Activated CD4-positive, alpha-beta T cell treated with anti-CD3 and anti-CD28 coated beads, Interleukin-2, amount 10 ng/mL, durations not matched to agents 24 days and 14 days (primary cell): Measurements from ENCODE around the gene ADGRB3. TPM values are rescaled to one million over a fixed set of nuclear protein-coding genes. Genes with fewer than 3 reads are reported as not detected.
"Not testable (repeated sequence)": the region's sequence is repeated elsewhere in the genome, so short reads cannot be mapped to it uniquely, and the experiment has no call there.

ENCODE experiments used
- DNase-seq: peaks from one replicate; pipeline ENCODE4 v3.0.0; 2022
- H3K27ac Mint-ChIP-seq: one replicate; pipeline ENCODE4 v1.8.0; 2022; ENCODE audit warnings: mild to moderate bottlenecking, mixed read lengths
- H3K27me3 Mint-ChIP-seq: one replicate; pipeline ENCODE4 v1.8.0; 2022; ENCODE audit warnings: mixed read lengths
- H3K36me3 Mint-ChIP-seq: one replicate; pipeline ENCODE4 v1.8.0; 2022; ENCODE audit warnings: low read depth, mild to moderate bottlenecking, mixed read lengths
- H3K4me1 Mint-ChIP-seq: one replicate; pipeline ENCODE4 v1.8.0; 2021; ENCODE audit warnings: mixed read lengths
- H3K4me3 Mint-ChIP-seq: one replicate; pipeline ENCODE4 v1.8.0; 2022; ENCODE audit warnings: mild to moderate bottlenecking, moderate library complexity, mixed read lengths
- H3K9me3 Mint-ChIP-seq: one replicate; pipeline ENCODE4 v1.8.0; 2021; ENCODE audit warnings: mixed read lengths
- intact Hi-C: fragments of 100-400 bp; cut with micrococcal nuclease; formaldehyde crosslinking; loops from one replicate; pipeline ENCODE4 v1.15.1; 2023
- total RNA-seq: library from RNA; stranded (reverse); gene quantifications from 2 replicates; pipeline ENCODE4 v1.2.3, GENCODE V29; 2022

The ADGRB3 gene
- total RNA-seq, 1 donor from 2014 or later, result not detected

- intact Hi-C loops, result no loop called here
- Mint-ChIP-seq H3K27ac (no peak overlapping the region), H3K27me3 (no peaks in the 10 kb centered on the region), H3K4me3 (no peak overlapping the region), H3K36me3 (no peaks in the 10 kb centered on the region), H3K9me3 (no peaks in the 10 kb centered on the region), H3K4me1 (no peaks in the 10 kb centered on the region)
- DNase-seq, result no peak
These were observed 630.6 kb downstream of the ADGRB3 start for GRCh38 chr6:69265706-69266105.

GRCh38 chr6:69276204-69276603 lies 641.1 kb downstream of the ADGRB3 start:
- H3K27ac Mint-ChIP-seq, result no peak overlapping the region
- H3K9me3 Mint-ChIP-seq, result no peaks in the 10 kb centered on the region
- H3K4me1 Mint-ChIP-seq, result no peaks in the 10 kb centered on the region
- H3K27me3 Mint-ChIP-seq, result no peaks in the 10 kb centered on the region
- no peak overlapping the region for H3K4me3 Mint-ChIP-seq
- DNase-seq, result no peak
- intact Hi-C loops, result no loop called here
- H3K36me3 Mint-ChIP-seq, result no peaks in the 10 kb centered on the region

- no peaks in the 10 kb centered on the region for H3K36me3 Mint-ChIP-seq
- H3K4me3 Mint-ChIP-seq, result no peak overlapping the region
- no peaks in the 10 kb centered on the region for H3K9me3 Mint-ChIP-seq
These were observed 644.7 kb downstream of the ADGRB3 start for GRCh38 chr6:69279805-69280204.

GRCh38 chr6:69280858-69281257 lies 645.8 kb downstream of the ADGRB3 start:
- Mint-ChIP-seq H3K36me3 (no peaks in the 10 kb centered on the region), H3K4me1 (no peaks in the 10 kb centered on the region), H3K27me3 (no peaks in the 10 kb centered on the region), H3K27ac (no peak overlapping the region), H3K9me3 (no peaks in the 10 kb centered on the region), H3K4me3 (no peak overlapping the region)
- intact Hi-C loops, result no loop called here
- DNase-seq, result no peak

More at GRCh38 chr6:69279805-69280204, 644.7 kb downstream of the ADGRB3 start:
- Mint-ChIP-seq H3K27ac (no peak overlapping the region), H3K27me3 (no peaks in the 10 kb centered on the region), H3K4me1 (no peaks in the 10 kb centered on the region)
- intact Hi-C loops, result no loop called here
- no peak for DNase-seq

GRCh38 chr6:69284176-69284730 lies 649.2 kb downstream of the ADGRB3 start:
- no peaks in the 10 kb centered on the region for H3K4me1 Mint-ChIP-seq
- no peak overlapping the region for H3K4me3 Mint-ChIP-seq
- no peak overlapping the region for H3K27ac Mint-ChIP-seq
- intact Hi-C loops, result no loop called here
- H3K36me3 Mint-ChIP-seq, result no peaks in the 10 kb centered on the region
- H3K9me3 Mint-ChIP-seq, result no peaks in the 10 kb centered on the region
- no peak for DNase-seq
- H3K27me3 Mint-ChIP-seq, result no peaks in the 10 kb centered on the region

GRCh38 chr6:69285054-69285453 lies 650.0 kb downstream of the ADGRB3 start:
- Mint-ChIP-seq H3K4me1 (no peaks in the 10 kb centered on the region), H3K4me3 (no peak overlapping the region), H3K27me3 (no peaks in the 10 kb centered on the region), H3K36me3 (no peaks in the 10 kb centered on the region), H3K9me3 (no peaks in the 10 kb centered on the region), H3K27ac (no peak overlapping the region)
- no peak for DNase-seq
- intact Hi-C loops, result no loop called here

- H3K36me3 Mint-ChIP-seq, result no peaks in the 10 kb centered on the region
- no peaks in the 10 kb centered on the region for H3K9me3 Mint-ChIP-seq
- intact Hi-C loops, result no loop called here
- H3K4me3 Mint-ChIP-seq, result no peak overlapping the region
- H3K27me3 Mint-ChIP-seq, result no peaks in the 10 kb centered on the region
- H3K27ac Mint-ChIP-seq, result no peak overlapping the region
- no peaks in the 10 kb centered on the region for H3K4me1 Mint-ChIP-seq
- no peak for DNase-seq
These were observed 651.2 kb downstream of the ADGRB3 start for GRCh38 chr6:69286331-69286730.

GRCh38 chr6:69288198-69288597 lies 653.1 kb downstream of the ADGRB3 start:
- intact Hi-C loops, H3K27ac Mint-ChIP-seq, H3K36me3 Mint-ChIP-seq, H3K4me3 Mint-ChIP-seq, DNase-seq, H3K9me3 Mint-ChIP-seq, H3K27me3 Mint-ChIP-seq, H3K4me1 Mint-ChIP-seq: not testable (repeated sequence)

- intact Hi-C loops, result no loop called here
- Mint-ChIP-seq H3K9me3 (no peaks in the 10 kb centered on the region), H3K27me3 (no peaks in the 10 kb centered on the region), H3K27ac (no peak overlapping the region), H3K4me3 (no peak overlapping the region), H3K4me1 (no peaks in the 10 kb centered on the region), H3K36me3 (no peaks in the 10 kb centered on the region)
- no peak for DNase-seq
These were observed 654.8 kb downstream of the ADGRB3 start for GRCh38 chr6:69289689-69290495.

GRCh38 chr6:69293471-69293870 lies 658.4 kb downstream of the ADGRB3 start:
- intact Hi-C loops, result no loop called here
- no peaks in the 10 kb centered on the region for H3K36me3 Mint-ChIP-seq
- H3K4me1 Mint-ChIP-seq, result no peaks in the 10 kb centered on the region
- no peak overlapping the region for H3K4me3 Mint-ChIP-seq
- no peak for DNase-seq
- no peaks in the 10 kb centered on the region for H3K9me3 Mint-ChIP-seq
- no peak overlapping the region for H3K27ac Mint-ChIP-seq
- no peaks in the 10 kb centered on the region for H3K27me3 Mint-ChIP-seq

- no peaks in the 10 kb centered on the region for H3K36me3 Mint-ChIP-seq
- no peaks in the 10 kb centered on the region for H3K9me3 Mint-ChIP-seq
- no peak overlapping the region for H3K4me3 Mint-ChIP-seq
- DNase-seq, result no peak
- no peaks in the 10 kb centered on the region for H3K27me3 Mint-ChIP-seq
- intact Hi-C loops, result no loop called here
- H3K27ac Mint-ChIP-seq, result no peak overlapping the region
- no peaks in the 10 kb centered on the region for H3K4me1 Mint-ChIP-seq
These were observed 659.3 kb downstream of the ADGRB3 start for GRCh38 chr6:69294407-69294806.

GRCh38 chr6:69294862-69295261 lies 659.8 kb downstream of the ADGRB3 start:
- H3K4me1 Mint-ChIP-seq, result no peaks in the 10 kb centered on the region
- no peak for DNase-seq
- H3K27me3 Mint-ChIP-seq, result no peaks in the 10 kb centered on the region
- H3K27ac Mint-ChIP-seq, result no peak overlapping the region
- no peak overlapping the region for H3K4me3 Mint-ChIP-seq
- no peaks in the 10 kb centered on the region for H3K36me3 Mint-ChIP-seq
- intact Hi-C loops, result no loop called here
- H3K9me3 Mint-ChIP-seq, result no peaks in the 10 kb centered on the region

- no peak for DNase-seq
- no peaks in the 10 kb centered on the region for H3K4me1 Mint-ChIP-seq
- no peaks in the 10 kb centered on the region for H3K36me3 Mint-ChIP-seq
- no peaks in the 10 kb centered on the region for H3K9me3 Mint-ChIP-seq
- intact Hi-C loops, result no loop called here
- H3K4me3 Mint-ChIP-seq, result no peak overlapping the region
- H3K27me3 Mint-ChIP-seq, result no peaks in the 10 kb centered on the region
- no peak overlapping the region for H3K27ac Mint-ChIP-seq
These were observed 668.3 kb downstream of the ADGRB3 start for GRCh38 chr6:69303382-69303781.

- intact Hi-C loops, result no loop called here
- H3K9me3 Mint-ChIP-seq, result no peaks in the 10 kb centered on the region
- no peaks in the 10 kb centered on the region for H3K27me3 Mint-ChIP-seq
- no peaks in the 10 kb centered on the region for H3K4me1 Mint-ChIP-seq
- DNase-seq, result no peak
- no peak overlapping the region for H3K27ac Mint-ChIP-seq
- H3K36me3 Mint-ChIP-seq, result no peaks in the 10 kb centered on the region
- H3K4me3 Mint-ChIP-seq, result no peak overlapping the region
These were observed 670.4 kb downstream of the ADGRB3 start for GRCh38 chr6:69305456-69305855.

- H3K27me3 Mint-ChIP-seq, result no peaks in the 10 kb centered on the region
- no peak overlapping the region for H3K4me3 Mint-ChIP-seq
- H3K4me1 Mint-ChIP-seq, result no peaks in the 10 kb centered on the region
- no peaks in the 10 kb centered on the region for H3K36me3 Mint-ChIP-seq
- no peaks in the 10 kb centered on the region for H3K9me3 Mint-ChIP-seq
- DNase-seq, result no peak
- intact Hi-C loops, result no loop called here
- no peak overlapping the region for H3K27ac Mint-ChIP-seq
These were observed 673.5 kb downstream of the ADGRB3 start for GRCh38 chr6:69308584-69308983.
